CD14-positive monocyte (primary cell): ENCODE measurements around the gene CCL4L2. TPM values are rescaled to one million over a fixed set of nuclear protein-coding genes. Genes with fewer than 3 reads are reported as not detected.
"Not testable (repeated sequence)": the region's sequence is repeated elsewhere in the genome, so short reads cannot be mapped to it uniquely, and the experiment has no call there.

ENCODE experiments used
- DNase-seq, 3 donors: peaks; one replicate each; pipeline ENCODE4 v3.0.0-alpha.2; 2011 to 2022
- H2AFZ ChIP-seq: 2 replicates; pipeline ENCODE4 v1.6.0; 2012; ENCODE audit warnings: mild to moderate bottlenecking, low read depth, low read length, inconsistent platforms; ENCODE audit not compliant: insufficient read depth, poor library complexity, severe bottlenecking
- H3K27ac ChIP-seq, 2 donors: 1 replicate in 1 of 2; 2 replicates in 1 of 2; pipeline ENCODE4 v1.5.1; 2012 to 2013; ENCODE audit warnings: low read length in 2 of 2, control low read depth in 1 of 2, inconsistent platforms in 1 of 2, low read depth in 1 of 2, mild to moderate bottlenecking in 1 of 2
- H3K27me3 ChIP-seq, 2 donors: one replicate each; pipeline versions ENCODE4 v1.6.0 to v1.6.1; 2011 to 2013; ENCODE audit warnings: low read length in 2 of 2; ENCODE audit not compliant: control insufficient read depth in 2 of 2, insufficient read depth in 2 of 2
- H3K36me3 ChIP-seq, 2 donors: replicated peaks in 1 of 2; 1 replicate in 1 of 2; 2 replicates in 1 of 2; pipeline versions ENCODE4 v1.5.1 to v1.6.1; 2012 to 2013; ENCODE audit warnings: low read length in 2 of 2, control low read depth in 1 of 2, inconsistent platforms in 1 of 2, mild to moderate bottlenecking in 1 of 2; ENCODE audit not compliant: insufficient read depth in 2 of 2, control insufficient read depth in 1 of 2
- H3K4me1 ChIP-seq, 2 donors: 1 replicate in 1 of 2; 2 replicates in 1 of 2; pipeline versions ENCODE4 v1.5.1 to v1.6.1; 2012 to 2013; ENCODE audit warnings: low read length in 2 of 2, control low read depth in 1 of 2, inconsistent platforms in 1 of 2, mild to moderate bottlenecking in 1 of 2, moderate library complexity in 1 of 2; ENCODE audit not compliant: insufficient read depth in 2 of 2, control insufficient read depth in 1 of 2
- H3K4me2 ChIP-seq: replicated peaks from 2 replicates; pipeline ENCODE3; 2012; ENCODE audit warnings: low read length, moderate library complexity, mild to moderate bottlenecking; ENCODE audit not compliant: poor library complexity, severe bottlenecking; ENCODE audit errors: extremely low read depth
- H3K4me3 ChIP-seq, 3 experiments: fragments of 200-600 bp in 1 of 3; sonication (generic) in 1 of 3; replicated peaks in 1 of 3; 1 replicate in 2 of 3; 2 replicates in 1 of 3; pipeline ENCODE4 v1.5.1; 2011 to 2013; ENCODE audit warnings: low read length in 3 of 3, mild to moderate bottlenecking in 3 of 3, control low read depth in 2 of 3, low read depth in 2 of 3, inconsistent platforms in 1 of 3, moderate library complexity in 1 of 3
- H3K79me2 ChIP-seq: 2 replicates; pipeline ENCODE4 v1.6.0; 2012; ENCODE audit warnings: mild to moderate bottlenecking, control low read depth, inconsistent platforms, low read length, moderate library complexity; ENCODE audit not compliant: insufficient read depth
- H3K9ac ChIP-seq: 2 replicates; pipeline ENCODE4 v1.6.0; 2017; ENCODE audit warnings: low read length, mild to moderate bottlenecking; ENCODE audit not compliant: insufficient read depth, poor library complexity, severe bottlenecking
- H3K9me3 ChIP-seq, 2 donors: replicated peaks in 1 of 2; 1 replicate in 1 of 2; 2 replicates in 1 of 2; pipeline versions ENCODE4 v1.5.1 to v1.6.1; 2012 to 2013; ENCODE audit warnings: low read length in 2 of 2, control low read depth in 1 of 2; ENCODE audit not compliant: control insufficient read depth in 1 of 2, insufficient read depth in 1 of 2
- H4K20me1 ChIP-seq: 2 replicates; pipeline ENCODE4 v1.6.0; 2012; ENCODE audit warnings: mild to moderate bottlenecking, low read length, control low read depth, moderate library complexity; ENCODE audit not compliant: insufficient read depth
- H3K27ac Mint-ChIP-seq, 7 donors: one replicate each; pipeline ENCODE4 v1.8.0; 2020; ENCODE audit warnings: mild to moderate bottlenecking in 7 of 7, mixed read lengths in 7 of 7, moderate library complexity in 6 of 7, inconsistent platforms in 2 of 7
- H3K27me3 Mint-ChIP-seq, 3 donors: one replicate each; pipeline ENCODE4 v1.8.0; 2021 to 2022; ENCODE audit warnings: low read depth in 3 of 3, mild to moderate bottlenecking in 3 of 3, mixed read lengths in 3 of 3, moderate library complexity in 3 of 3, inconsistent platforms in 1 of 3
- H3K36me3 Mint-ChIP-seq, 2 donors: one replicate each; pipeline ENCODE4 v1.8.0; 2020; ENCODE audit warnings: mixed read lengths in 2 of 2, inconsistent platforms in 1 of 2, mild to moderate bottlenecking in 1 of 2
- H3K4me1 Mint-ChIP-seq: one replicate; pipeline ENCODE4 v1.8.0; 2020; ENCODE audit warnings: mild to moderate bottlenecking, mixed read lengths
- H3K4me3 Mint-ChIP-seq, 2 donors: one replicate each; pipeline ENCODE4 v1.8.0; 2020; ENCODE audit warnings: mild to moderate bottlenecking in 2 of 2, mixed read lengths in 2 of 2, moderate library complexity in 1 of 2
- H3K9me3 Mint-ChIP-seq, 7 donors: one replicate each; pipeline ENCODE4 v1.8.0; 2020 to 2022; ENCODE audit warnings: mixed read lengths in 7 of 7, mild to moderate bottlenecking in 6 of 7, moderate library complexity in 6 of 7, inconsistent platforms in 2 of 7
- WGBS: methylation state at CpG from one replicate; pipeline ENCODE4 v1.1.5; 2013; ENCODE audit warnings: missing lambda C conversion rate; ENCODE audit not compliant: insufficient coverage; 5-methylcytosine and 5-hydroxymethylcytosine counted together
- intact Hi-C, 2 donors: fragments of 100-400 bp; cut with micrococcal nuclease; formaldehyde crosslinking; loops; one replicate each; pipeline versions ENCODE4 v1.15.0 to v1.15.1; 2023
- polyA plus RNA-seq, 3 donors: library from polyadenylated mRNA; depleted of rRNA in 1 of 3; unstranded in 2 of 3; stranded (reverse) in 1 of 3; fragments of 300-500 nt in 2 of 3; fragments of >200 nt in 1 of 3; fragmentation: Illumina TruSeq in 2 of 3; gene quantifications; 1 replicate in 2 of 3; 2 replicates in 1 of 3; pipeline ENCODE4 v1.2.3, GENCODE V29; 2012 to 2021
- TF ChIP-seq, protein P1 (sequence below): fragments of 200-600 bp; IDR thresholded peaks from one replicate; pipeline ENCODE4 v1.8.0; 2022; ENCODE audit warnings: antibody characterized with exemption, mild to moderate bottlenecking

The CCL4L2 gene
- polyA plus RNA-seq, 3 donors: 24.8 to 32.7 (median 25.3) TPM

GRCh38 chr17:36188891-36189306, 22.0 kb upstream of the CCL4L2 start:
- Mint-ChIP-seq H3K27me3 (peaks cover 0 to 5% (median 4%) of the 10 kb centered on the region in 3 donors), H3K36me3 (peaks cover 0 to 8% of the 10 kb centered on the region in 2 donors), H3K4me1 (peaks cover 86% of the 10 kb centered on the region), H3K4me3 (peak overlapping the region; percentile 59 to 78), H3K27ac (peak overlapping the region; percentile 92 to 99 (median 96)), H3K9me3 (no peaks in the 10 kb centered on the region)
- Histone ChIP-seq H3K9me3 (no peaks in the 10 kb centered on the region), H3K4me2 (peak overlapping the region; percentile 60), H3K4me3 (peak overlapping the region in 1 of 3 experiments; percentile 51), H3K27me3 (no peaks in the 10 kb centered on the region), H3K4me1 (peaks cover 89 to 94% of the 10 kb centered on the region in 2 donors), H3K79me2 (peaks cover 13% of the 10 kb centered on the region), H2AFZ (no peak overlapping the region), H4K20me1 (no peaks in the 10 kb centered on the region), H3K9ac (peak overlapping the region; percentile 22), H3K27ac (peak overlapping the region; percentile 87 to 93), H3K36me3 (no peaks in the 10 kb centered on the region)
- intact Hi-C loops: no loop called here
- DNase-seq: peak; percentile 93 to 100 (median 99)
- no CpG with 5 or more reads among the region's 7 CpGs for WGBS
- TF ChIP-seq, protein P1, sequence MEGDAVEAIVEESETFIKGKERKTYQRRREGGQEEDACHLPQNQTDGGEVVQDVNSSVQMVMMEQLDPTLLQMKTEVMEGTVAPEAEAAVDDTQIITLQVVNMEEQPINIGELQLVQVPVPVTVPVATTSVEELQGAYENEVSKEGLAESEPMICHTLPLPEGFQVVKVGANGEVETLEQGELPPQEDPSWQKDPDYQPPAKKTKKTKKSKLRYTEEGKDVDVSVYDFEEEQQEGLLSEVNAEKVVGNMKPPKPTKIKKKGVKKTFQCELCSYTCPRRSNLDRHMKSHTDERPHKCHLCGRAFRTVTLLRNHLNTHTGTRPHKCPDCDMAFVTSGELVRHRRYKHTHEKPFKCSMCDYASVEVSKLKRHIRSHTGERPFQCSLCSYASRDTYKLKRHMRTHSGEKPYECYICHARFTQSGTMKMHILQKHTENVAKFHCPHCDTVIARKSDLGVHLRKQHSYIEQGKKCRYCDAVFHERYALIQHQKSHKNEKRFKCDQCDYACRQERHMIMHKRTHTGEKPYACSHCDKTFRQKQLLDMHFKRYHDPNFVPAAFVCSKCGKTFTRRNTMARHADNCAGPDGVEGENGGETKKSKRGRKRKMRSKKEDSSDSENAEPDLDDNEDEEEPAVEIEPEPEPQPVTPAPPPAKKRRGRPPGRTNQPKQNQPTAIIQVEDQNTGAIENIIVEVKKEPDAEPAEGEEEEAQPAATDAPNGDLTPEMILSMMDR: no peak

DNA sequence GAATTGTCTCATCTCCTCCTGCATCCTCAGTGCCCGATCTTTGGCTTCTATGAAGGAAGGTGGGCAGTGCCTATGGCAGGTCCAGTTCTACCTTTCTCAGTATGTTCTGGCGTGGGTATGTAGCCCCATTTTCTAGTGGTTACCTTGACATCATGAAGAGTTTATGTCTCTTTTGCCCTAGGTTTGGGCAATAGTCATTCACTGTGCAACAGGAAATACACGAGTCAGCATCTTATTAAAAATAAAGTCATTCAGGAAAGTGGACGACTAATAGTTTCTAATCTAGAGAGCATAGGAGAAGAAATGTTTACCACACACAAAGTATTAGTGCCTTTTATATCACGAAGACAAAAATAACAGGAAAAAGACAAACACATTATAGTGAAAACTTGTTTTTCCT, 20.9 kb upstream of the CCL4L2 start:
- not testable (repeated sequence) for H3K9ac ChIP-seq, H3K27me3 ChIP-seq, H3K9me3 ChIP-seq, H3K36me3 Mint-ChIP-seq, H3K27me3 Mint-ChIP-seq, H3K79me2 ChIP-seq, H3K36me3 ChIP-seq, H3K9me3 Mint-ChIP-seq, H4K20me1 ChIP-seq, H2AFZ ChIP-seq
- H3K4me1 ChIP-seq: peaks cover 91 to 93% of the 10 kb centered on the region in 2 donors
- peak overlapping the region in 1 of 2 donors; percentile 87 for H3K27ac ChIP-seq
- H3K27ac Mint-ChIP-seq: peak overlapping the region; percentile 83 to 99 (median 90)
- DNase-seq: peak; percentile 46 to 88 (median 67)
- H3K4me3 Mint-ChIP-seq: peak overlapping the region in 1 of 2 donors; percentile 56
- peaks cover 81% of the 10 kb centered on the region for H3K4me1 Mint-ChIP-seq
- intact Hi-C loops: loop anchor here (10.0 kb wide), 2 partner anchors 105 to 1965 kb away; no protein-coding TSS in a partner anchor
- peak overlapping the region; percentile 53 for H3K4me2 ChIP-seq
- no CpG with 5 or more reads among the region's 5 CpGs for WGBS
- H3K4me3 ChIP-seq: peak overlapping the region in 1 of 3 experiments; percentile 44

DNA sequence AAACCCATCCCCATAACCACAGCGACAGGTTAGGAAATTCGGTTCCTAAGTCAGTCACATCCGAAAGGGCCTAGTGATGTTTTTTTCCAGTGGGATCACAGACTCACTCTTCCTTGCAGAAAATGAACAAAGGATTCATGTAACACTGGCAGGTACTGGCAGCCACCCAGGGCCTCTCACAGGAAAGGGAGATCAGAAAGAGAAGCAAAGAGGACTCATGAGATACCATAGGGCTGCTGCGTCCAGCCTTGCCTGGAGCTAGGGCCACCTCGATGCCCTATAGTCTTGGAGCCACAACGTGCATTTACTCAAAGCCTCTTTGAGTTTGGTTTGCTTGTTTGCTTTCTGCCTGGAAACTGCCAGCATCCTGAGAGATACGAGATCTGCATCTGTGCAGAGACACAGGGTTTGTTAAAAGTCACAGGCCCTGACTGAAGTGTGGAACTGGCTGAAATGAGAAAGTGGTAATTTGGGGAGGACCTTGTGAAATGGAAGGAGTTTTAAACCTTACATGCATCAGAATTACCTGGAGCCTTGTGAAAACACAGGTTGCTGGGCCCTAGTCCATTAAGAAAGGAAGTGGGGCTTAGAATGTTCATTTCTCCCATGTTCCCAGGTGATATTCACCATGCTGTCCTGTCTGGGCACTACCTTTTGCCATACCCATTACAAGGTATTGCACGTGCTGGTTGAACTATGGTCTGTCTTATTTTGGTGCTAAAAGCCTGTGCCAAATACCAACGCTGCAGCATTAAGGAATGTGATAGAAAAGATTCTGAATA, 20.1 kb upstream of the CCL4L2 start:
- Histone ChIP-seq H3K4me2 (peak overlapping the region; percentile 53), H3K9ac (peak overlapping the region; percentile 1), H3K4me1 (peaks cover 97 to 98% of the 10 kb centered on the region in 2 donors), H3K4me3 (peak overlapping the region in 1 of 3 experiments; percentile 44), H3K27ac (peak overlapping the region; percentile 25 to 87)
- H3K79me2 ChIP-seq, H3K27me3 Mint-ChIP-seq, DNase-seq, H3K9me3 Mint-ChIP-seq, H2AFZ ChIP-seq, H4K20me1 ChIP-seq, H3K9me3 ChIP-seq, H3K27me3 ChIP-seq, H3K36me3 ChIP-seq: not testable (repeated sequence)
- Mint-ChIP-seq H3K27ac (peak overlapping the region; percentile 83 to 99 (median 90)), H3K36me3 (peaks cover 0 to 11% of the 10 kb centered on the region in 2 donors), H3K4me1 (peaks cover 84% of the 10 kb centered on the region), H3K4me3 (peak overlapping the region in 1 of 2 donors; percentile 40)
- no CpG with 5 or more reads among the region's 9 CpGs for WGBS
- intact Hi-C loops: loop anchor here (10.0 kb wide), 2 partner anchors 106 to 1966 kb away; no protein-coding TSS in a partner anchor
